Measurements from ENCODE around the gene MKNK2.

DNA sequence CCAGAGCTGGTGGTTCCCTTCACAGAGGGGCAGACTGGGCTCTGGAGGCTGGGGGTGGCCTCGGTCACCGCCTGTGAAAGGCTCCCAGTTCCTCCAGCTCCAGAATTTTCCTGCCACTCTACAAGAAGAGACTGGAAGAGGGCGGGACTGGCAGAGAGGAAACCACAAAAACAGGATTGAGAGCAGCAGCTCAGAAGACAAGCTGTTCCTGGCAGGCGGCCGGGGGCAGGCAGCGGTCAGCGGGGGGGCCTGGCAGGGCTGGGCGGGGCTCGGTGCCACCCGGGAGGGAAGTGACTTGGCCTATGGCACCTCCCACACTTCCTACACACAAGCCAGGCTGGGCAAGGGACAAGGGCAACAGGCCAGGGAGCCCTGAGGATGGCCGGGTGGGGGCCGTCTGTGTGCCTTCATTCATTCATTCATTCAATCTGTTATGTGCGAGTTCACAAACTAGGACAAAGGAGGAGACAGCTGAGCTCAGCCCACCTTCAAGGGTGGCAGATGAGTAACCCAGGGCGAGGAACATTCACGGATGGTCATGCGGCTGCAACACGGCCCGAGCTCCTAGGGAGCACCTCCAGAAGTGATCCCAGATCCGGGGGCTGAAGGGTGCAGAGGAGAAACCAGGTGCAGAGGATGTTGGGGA is 18.6 kb downstream of the MKNK2 start:
- TF ChIP-seq, protein P1, sequence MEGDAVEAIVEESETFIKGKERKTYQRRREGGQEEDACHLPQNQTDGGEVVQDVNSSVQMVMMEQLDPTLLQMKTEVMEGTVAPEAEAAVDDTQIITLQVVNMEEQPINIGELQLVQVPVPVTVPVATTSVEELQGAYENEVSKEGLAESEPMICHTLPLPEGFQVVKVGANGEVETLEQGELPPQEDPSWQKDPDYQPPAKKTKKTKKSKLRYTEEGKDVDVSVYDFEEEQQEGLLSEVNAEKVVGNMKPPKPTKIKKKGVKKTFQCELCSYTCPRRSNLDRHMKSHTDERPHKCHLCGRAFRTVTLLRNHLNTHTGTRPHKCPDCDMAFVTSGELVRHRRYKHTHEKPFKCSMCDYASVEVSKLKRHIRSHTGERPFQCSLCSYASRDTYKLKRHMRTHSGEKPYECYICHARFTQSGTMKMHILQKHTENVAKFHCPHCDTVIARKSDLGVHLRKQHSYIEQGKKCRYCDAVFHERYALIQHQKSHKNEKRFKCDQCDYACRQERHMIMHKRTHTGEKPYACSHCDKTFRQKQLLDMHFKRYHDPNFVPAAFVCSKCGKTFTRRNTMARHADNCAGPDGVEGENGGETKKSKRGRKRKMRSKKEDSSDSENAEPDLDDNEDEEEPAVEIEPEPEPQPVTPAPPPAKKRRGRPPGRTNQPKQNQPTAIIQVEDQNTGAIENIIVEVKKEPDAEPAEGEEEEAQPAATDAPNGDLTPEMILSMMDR (IDR thresholded peaks at IDR 0.05) = no peak
- no peak for TF ChIP-seq POLR2A (IDR thresholded peaks at IDR 0.05)

Data from breast epithelium (tissue), 3 donors.